LNCaP clone FGC (cell line): ENCODE data around the gene KLF7.
A peak's percentile ranks its signal among the peaks of the same experiment; 100 is the strongest.

Experiments used
- DNase-seq: peaks from one replicate; pipeline ENCODE4 v3.0.0-alpha.2; 2011; ENCODE audit warnings: low read depth
- H3K4me3 ChIP-seq: 2 replicates; pipeline ENCODE4 v1.5.1; 2011; ENCODE audit warnings: mild to moderate bottlenecking, low read depth, low read length, control low read depth
- TF ChIP-seq, protein P1 (sequence below): IDR thresholded peaks from 2 replicates; pipeline ENCODE4 v1.5.1; 2012; ENCODE audit warnings: mild to moderate bottlenecking; ENCODE audit not compliant: control insufficient read depth, insufficient read depth; ENCODE audit errors: extremely low read depth

KLF7 gene

DNA sequence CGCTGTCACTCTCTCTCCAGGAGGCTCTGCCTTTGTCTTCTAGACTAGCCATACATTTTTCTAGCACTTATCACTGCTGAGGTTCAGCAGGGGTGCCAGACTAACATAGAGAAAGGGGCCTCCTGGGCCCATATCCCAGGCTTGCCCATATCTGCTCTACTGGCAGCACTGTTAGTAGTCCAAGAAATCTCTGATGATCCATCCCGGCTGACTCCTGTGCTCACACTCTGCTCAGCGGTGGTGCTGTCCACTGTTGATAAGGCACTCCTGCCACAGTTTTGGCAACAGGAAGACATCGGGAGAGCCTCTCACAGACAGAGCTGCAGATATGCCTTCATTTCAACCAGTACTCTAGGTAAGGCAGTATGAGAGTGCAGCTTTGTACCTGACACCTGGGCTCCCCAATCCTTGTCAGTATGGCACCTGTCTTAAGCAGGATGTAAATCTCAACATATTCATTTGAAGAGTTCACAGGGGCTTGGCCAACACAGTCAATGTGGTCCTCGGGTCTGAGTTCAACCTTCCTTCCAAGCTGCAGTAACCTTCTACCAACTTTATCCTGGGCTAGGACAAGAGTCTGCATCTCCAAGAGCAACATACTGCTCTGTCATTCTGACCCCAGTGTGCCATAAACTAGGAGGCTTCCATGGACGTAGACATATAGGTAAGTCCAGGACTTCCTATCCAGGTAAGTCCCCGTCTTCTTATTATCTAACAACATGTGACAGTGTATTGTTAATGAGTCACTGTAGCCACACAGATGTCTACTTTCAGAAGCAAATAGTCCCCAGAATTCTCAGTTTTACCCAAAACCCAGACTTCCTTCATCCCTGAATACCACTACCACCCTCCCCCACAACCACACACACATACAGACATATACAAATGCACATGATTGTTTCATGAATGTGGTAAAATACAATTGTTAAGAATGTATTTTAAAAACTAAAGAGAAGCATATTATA is 16.2 kb downstream of the KLF7 start:
- H3K4me3 ChIP-seq, result no peak overlapping the region
- TF ChIP-seq, protein P1, sequence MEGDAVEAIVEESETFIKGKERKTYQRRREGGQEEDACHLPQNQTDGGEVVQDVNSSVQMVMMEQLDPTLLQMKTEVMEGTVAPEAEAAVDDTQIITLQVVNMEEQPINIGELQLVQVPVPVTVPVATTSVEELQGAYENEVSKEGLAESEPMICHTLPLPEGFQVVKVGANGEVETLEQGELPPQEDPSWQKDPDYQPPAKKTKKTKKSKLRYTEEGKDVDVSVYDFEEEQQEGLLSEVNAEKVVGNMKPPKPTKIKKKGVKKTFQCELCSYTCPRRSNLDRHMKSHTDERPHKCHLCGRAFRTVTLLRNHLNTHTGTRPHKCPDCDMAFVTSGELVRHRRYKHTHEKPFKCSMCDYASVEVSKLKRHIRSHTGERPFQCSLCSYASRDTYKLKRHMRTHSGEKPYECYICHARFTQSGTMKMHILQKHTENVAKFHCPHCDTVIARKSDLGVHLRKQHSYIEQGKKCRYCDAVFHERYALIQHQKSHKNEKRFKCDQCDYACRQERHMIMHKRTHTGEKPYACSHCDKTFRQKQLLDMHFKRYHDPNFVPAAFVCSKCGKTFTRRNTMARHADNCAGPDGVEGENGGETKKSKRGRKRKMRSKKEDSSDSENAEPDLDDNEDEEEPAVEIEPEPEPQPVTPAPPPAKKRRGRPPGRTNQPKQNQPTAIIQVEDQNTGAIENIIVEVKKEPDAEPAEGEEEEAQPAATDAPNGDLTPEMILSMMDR, result no peak
- no peak for DNase-seq

DNA sequence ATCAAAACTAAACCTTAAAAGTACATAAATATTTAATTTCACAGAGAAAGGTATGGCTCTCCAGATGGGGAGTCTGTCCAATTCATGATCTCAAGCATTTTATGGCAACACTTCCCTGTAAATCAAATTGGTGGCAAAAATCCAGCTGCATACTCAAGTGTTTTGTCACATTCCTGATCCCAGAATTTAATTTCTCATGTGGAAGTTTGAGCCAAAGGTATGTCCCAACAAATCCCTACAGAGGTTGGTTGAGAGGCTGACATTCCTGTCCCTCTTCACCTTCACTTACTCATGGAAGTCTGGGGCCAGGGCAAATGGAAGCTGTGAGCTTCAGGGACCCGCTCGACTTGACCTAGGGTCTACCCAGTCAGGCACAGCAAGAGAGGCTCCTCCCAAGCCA is 17.7 kb downstream of the KLF7 start:
- H3K4me3 ChIP-seq, result no peak overlapping the region
- DNase-seq, result no peak
- TF ChIP-seq, protein P1, result no peak

DNA sequence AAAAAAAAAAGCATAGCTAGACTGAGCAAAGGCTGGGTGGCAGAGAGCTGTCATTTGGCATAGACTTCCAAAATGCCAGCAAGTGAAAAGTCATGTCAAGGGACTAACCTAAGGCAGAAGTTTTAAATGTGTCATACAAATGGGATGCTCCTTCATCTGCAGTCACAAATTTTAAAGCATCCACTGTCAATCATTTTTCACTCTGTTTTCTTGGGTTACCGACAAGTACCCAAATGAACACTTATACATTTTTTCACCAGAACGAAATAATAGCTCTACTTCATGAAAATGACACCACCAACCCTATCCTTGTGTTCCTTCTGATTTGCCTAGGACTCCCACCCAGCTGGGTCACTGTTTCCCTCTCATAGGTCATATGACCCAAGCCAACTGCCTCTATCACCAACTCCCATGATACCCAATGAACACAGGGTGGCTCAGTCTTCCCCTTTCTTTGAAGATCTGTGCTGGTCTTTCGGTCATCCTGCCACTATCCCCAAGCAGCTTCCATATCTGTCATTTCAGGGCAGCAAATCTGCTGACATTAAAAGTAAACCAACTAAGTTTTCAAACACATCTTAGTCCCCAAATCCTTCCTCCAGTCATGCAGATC is 21.5 kb downstream of the KLF7 start:
- TF ChIP-seq, protein P1, result no peak
- no peak overlapping the region for H3K4me3 ChIP-seq
- no peak for DNase-seq

DNA sequence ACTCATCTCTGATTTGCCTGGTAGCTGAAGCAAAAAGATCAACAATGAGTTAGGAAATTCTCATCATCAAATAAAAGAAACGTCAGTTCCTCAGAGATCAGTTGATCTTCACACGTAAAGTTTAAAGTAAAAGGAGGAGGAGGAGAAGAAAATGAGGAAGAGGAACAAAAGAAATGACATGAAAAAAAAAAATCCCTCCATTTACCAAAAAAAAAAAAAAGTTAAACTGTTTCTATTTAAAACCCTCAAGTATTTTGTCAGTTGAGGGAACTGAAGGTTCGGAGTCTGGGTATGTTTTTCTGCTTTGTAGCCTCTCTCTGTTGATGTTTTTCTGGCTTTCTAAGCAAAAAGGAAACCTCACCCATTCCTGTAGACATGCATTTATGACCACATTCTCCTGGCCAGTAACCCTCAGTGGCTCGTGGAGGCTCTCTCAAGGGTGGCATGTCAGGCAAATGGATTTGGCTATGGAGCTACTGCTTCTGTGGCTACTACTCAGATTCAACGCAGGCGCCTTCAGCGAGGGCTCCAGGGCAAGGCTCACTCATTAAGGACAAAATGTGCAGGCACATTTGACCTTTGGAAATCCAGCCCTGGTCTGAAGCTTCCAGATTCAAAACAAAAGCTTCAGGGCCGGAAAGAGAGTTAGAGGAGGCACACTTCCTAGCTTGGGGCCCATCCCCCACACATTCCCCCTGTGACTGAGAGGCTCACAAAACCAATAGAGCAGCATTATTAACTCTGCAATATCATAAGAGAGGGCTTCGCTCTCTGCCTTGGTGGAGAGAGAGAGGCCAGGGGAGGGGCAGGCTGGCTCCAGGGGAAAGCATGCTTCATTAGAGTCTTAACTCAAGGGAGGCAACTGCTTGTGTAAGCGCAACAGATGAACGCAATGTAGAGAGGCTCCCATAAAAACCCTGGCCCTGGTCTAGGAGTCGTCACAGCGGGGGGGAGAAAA is 22.3 kb downstream of the KLF7 start:
- TF ChIP-seq, protein P1, result no peak
- DNase-seq, result no peak
- H3K4me3 ChIP-seq, result no peak overlapping the region

DNA sequence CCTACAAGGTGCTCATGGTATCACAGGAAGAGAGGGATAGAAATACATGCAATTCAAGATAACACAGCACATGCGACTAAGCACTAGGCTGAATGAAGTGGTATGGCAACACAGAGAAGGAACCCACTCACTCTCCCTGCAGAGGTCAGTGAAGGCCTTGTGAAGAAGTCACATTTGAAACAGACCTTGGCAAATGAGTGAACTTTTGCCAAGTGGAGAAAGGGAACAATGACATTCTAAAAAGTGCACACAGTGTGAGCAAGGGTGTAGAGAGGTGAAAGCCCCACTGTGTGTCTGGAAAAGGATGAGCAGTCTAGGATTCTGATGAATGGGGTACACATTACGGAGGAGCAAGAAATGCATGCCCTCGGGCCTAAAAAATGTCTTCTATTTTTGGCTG is 23.3 kb downstream of the KLF7 start:
- TF ChIP-seq, protein P1, result peak; percentile 20; the same call in 1 of the 2 replicates
- no peak overlapping the region for H3K4me3 ChIP-seq
- no peak for DNase-seq

DNA sequence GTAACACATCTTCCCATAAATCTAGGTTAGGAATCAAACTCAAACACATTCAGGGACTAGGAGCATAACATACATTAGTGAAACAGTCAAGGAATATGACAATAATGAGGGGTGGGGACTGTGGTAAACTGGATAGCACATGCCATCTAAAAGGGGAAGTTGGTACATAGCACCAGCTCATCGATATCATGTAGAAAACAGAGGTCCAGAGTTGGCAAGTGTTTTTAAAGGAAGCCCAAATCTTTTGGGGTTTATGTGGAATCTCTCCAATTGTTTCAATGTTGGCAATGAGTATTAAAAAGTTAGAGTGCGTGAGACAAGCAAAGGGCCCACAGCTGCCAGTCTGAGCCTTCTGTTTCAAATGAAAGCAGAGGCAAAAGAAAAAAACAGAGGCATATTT is 24.4 kb downstream of the KLF7 start:
- no peak for DNase-seq
- TF ChIP-seq, protein P1, result no peak
- no peak overlapping the region for H3K4me3 ChIP-seq
